ENCODE results near the gene RPS6KA5.

The RPS6KA5 gene

GRCh38 chr14:91021991-91022621 lies 38.3 kb downstream of the RPS6KA5 start:
- DNase-seq: no peak

- DNase-seq: no peak
Observed at GRCh38 chr14:91021115-91021514, 39.3 kb downstream of the RPS6KA5 start.

GRCh38 chr14:91019673-91020072 lies 40.8 kb downstream of the RPS6KA5 start:
- no peak for DNase-seq

GRCh38 chr14:91018481-91018880 lies 42.0 kb downstream of the RPS6KA5 start:
- DNase-seq: no peak

- no peak for DNase-seq
Observed at GRCh38 chr14:91016800-91017410, 43.5 kb downstream of the RPS6KA5 start.

GRCh38 chr14:91015435-91015834 lies 45.0 kb downstream of the RPS6KA5 start:
- no peak for DNase-seq

- DNase-seq: no peak
Observed at GRCh38 chr14:91012045-91012444, 48.4 kb downstream of the RPS6KA5 start.

- DNase-seq: no peak
Observed at GRCh38 chr14:91010153-91010533, 50.3 kb downstream of the RPS6KA5 start.

- DNase-seq: no peak
Observed at GRCh38 chr14:91009501-91010152, 50.8 kb downstream of the RPS6KA5 start.

- no peak for DNase-seq
Observed at GRCh38 chr14:91008759-91009409, 51.6 kb downstream of the RPS6KA5 start.

- no peak for DNase-seq
Observed at GRCh38 chr14:91005716-91006115, 54.7 kb downstream of the RPS6KA5 start.

GRCh38 chr14:91004987-91005386 lies 55.5 kb downstream of the RPS6KA5 start:
- no peak for DNase-seq

- DNase-seq: no peak
Observed at GRCh38 chr14:90999299-90999698, 61.1 kb downstream of the RPS6KA5 start.

GRCh38 chr14:90996967-90997366 lies 63.5 kb downstream of the RPS6KA5 start:
- no peak for DNase-seq

GRCh38 chr14:90995785-90996184 lies 64.7 kb downstream of the RPS6KA5 start:
- DNase-seq: no peak

- no peak for DNase-seq
Observed at GRCh38 chr14:90993792-90994191, 66.6 kb downstream of the RPS6KA5 start.

GRCh38 chr14:90991690-90992443 lies 68.6 kb downstream of the RPS6KA5 start:
- DNase-seq: no peak

- DNase-seq: no peak
Observed at GRCh38 chr14:90990141-90990540, 70.3 kb downstream of the RPS6KA5 start.

- no peak for DNase-seq
Observed at GRCh38 chr14:90987140-90987539, 73.3 kb downstream of the RPS6KA5 start.

GRCh38 chr14:90986510-90986909 lies 73.9 kb downstream of the RPS6KA5 start:
- DNase-seq: no peak

- DNase-seq: no peak
Observed at GRCh38 chr14:90985601-90986242, 74.7 kb downstream of the RPS6KA5 start.

GRCh38 chr14:90983560-90983959 lies 76.9 kb downstream of the RPS6KA5 start:
- no peak for DNase-seq

- DNase-seq: no peak
Observed at GRCh38 chr14:90981636-90982035, 78.8 kb downstream of the RPS6KA5 start.

All from NCI-H146 (cell line).